ENCODE measurements around the gene SMARCC2.

SMARCC2 gene

GRCh38 chr12:56114084-56114483, 75.2 kb downstream of the SMARCC2 start:
- ChIA-PET CTCF (interaction anchor here (7.5 kb wide), 1 partner anchor 10 kb away, joined by 42 read pairs; the partner anchor contains the start of gene PA2G4), POLR2A (interaction anchor here (1.7 kb wide), 1 partner anchor 10 kb away, joined by 6 read pairs; the partner anchor contains the start of gene PA2G4)
- no peak for TF ChIP-seq CTCF (IDR thresholded peaks at IDR 0.05; ENCODE audit: control extremely low read depth, extremely low read depth, low read depth, missing control alignments)
- DNase-seq (ENCODE audit: extremely low spot score): no peak

All from GM10248 (cell line).